Endothelial cell (in vitro differentiated cells): ENCODE measurements around the gene YWHAQ. TPM values are rescaled to one million over a fixed set of nuclear protein-coding genes. Genes with fewer than 3 reads are reported as not detected.
A peak's percentile ranks its signal among the peaks of the same experiment; 100 is the strongest.

Source experiments
- DNase-seq: peaks from one replicate; pipeline ENCODE4 v3.0.0; 2021; ENCODE audit warnings: low spot score
- H3K27ac Mint-ChIP-seq: one replicate; pipeline ENCODE4 v1.8.0; 2021; ENCODE audit warnings: mixed read lengths, inconsistent platforms; ENCODE audit not compliant: unreplicated experiment
- H3K27me3 Mint-ChIP-seq: one replicate; pipeline ENCODE4 v1.8.0; 2021; ENCODE audit warnings: mild to moderate bottlenecking, moderate library complexity, mixed read lengths, inconsistent platforms; ENCODE audit not compliant: unreplicated experiment
- H3K36me3 Mint-ChIP-seq: one replicate; pipeline ENCODE4 v1.8.0; 2021; ENCODE audit warnings: mild to moderate bottlenecking, low read depth, mixed read lengths, inconsistent platforms; ENCODE audit not compliant: unreplicated experiment
- H3K4me1 Mint-ChIP-seq: one replicate; pipeline ENCODE4 v1.8.0; 2021; ENCODE audit warnings: mild to moderate bottlenecking, mixed read lengths, inconsistent platforms; ENCODE audit not compliant: unreplicated experiment
- H3K4me3 Mint-ChIP-seq: one replicate; pipeline ENCODE4 v1.8.0; 2021; ENCODE audit warnings: mild to moderate bottlenecking, mixed read lengths, inconsistent platforms; ENCODE audit not compliant: unreplicated experiment
- H3K9me3 Mint-ChIP-seq: one replicate; pipeline ENCODE4 v1.8.0; 2021; ENCODE audit warnings: mixed read lengths, inconsistent platforms; ENCODE audit not compliant: unreplicated experiment
- total RNA-seq: library from RNA; stranded (reverse); fragmentation: NEBNext Ultra II Directional; extraction: Animal tissue kit (Norgen Biotek cat#: 25700); gene quantifications from one replicate; pipeline ENCODE4 v1.2.1, GENCODE V29; 2021; ENCODE audit not compliant: unreplicated experiment
- TF ChIP-seq, protein P1 (sequence below): fragments of 200-600 bp; sonication (generic); IDR thresholded peaks from one replicate; pipeline ENCODE4 v1.5.0; 2021; ENCODE audit warnings: antibody characterized with exemption; ENCODE audit not compliant: unreplicated experiment

YWHAQ gene
- total RNA-seq, 1 donor from 2014 or later = 268 TPM

DNA sequence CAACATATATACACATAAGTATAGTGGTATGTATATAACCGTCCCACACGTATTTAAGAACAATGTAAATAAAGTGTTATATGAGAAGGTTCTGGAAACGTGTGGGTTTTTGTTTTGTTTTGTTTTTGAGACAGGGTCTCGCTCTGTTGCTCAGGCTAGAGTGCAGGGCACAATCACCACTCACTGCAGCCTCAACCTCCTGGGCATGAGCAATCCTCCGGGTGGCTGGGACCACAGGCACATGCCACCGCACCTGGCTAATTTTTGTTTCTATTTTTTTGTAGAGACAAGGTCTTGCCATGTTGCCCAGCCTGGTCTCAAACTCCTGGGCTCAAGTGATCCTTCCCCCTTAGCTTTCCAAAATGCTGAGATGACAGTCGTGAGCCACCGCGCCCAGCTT, 81.4 kb downstream of the YWHAQ start:
- TF ChIP-seq, protein P1, sequence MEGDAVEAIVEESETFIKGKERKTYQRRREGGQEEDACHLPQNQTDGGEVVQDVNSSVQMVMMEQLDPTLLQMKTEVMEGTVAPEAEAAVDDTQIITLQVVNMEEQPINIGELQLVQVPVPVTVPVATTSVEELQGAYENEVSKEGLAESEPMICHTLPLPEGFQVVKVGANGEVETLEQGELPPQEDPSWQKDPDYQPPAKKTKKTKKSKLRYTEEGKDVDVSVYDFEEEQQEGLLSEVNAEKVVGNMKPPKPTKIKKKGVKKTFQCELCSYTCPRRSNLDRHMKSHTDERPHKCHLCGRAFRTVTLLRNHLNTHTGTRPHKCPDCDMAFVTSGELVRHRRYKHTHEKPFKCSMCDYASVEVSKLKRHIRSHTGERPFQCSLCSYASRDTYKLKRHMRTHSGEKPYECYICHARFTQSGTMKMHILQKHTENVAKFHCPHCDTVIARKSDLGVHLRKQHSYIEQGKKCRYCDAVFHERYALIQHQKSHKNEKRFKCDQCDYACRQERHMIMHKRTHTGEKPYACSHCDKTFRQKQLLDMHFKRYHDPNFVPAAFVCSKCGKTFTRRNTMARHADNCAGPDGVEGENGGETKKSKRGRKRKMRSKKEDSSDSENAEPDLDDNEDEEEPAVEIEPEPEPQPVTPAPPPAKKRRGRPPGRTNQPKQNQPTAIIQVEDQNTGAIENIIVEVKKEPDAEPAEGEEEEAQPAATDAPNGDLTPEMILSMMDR = no peak
- Mint-ChIP-seq H3K27ac (no peak overlapping the region), H3K27me3 (no peaks in the 10 kb centered on the region), H3K4me1 (peaks cover 13% of the 10 kb centered on the region), H3K9me3 (no peaks in the 10 kb centered on the region), H3K4me3 (no peak overlapping the region), H3K36me3 (no peaks in the 10 kb centered on the region)
- no peak for DNase-seq

DNA sequence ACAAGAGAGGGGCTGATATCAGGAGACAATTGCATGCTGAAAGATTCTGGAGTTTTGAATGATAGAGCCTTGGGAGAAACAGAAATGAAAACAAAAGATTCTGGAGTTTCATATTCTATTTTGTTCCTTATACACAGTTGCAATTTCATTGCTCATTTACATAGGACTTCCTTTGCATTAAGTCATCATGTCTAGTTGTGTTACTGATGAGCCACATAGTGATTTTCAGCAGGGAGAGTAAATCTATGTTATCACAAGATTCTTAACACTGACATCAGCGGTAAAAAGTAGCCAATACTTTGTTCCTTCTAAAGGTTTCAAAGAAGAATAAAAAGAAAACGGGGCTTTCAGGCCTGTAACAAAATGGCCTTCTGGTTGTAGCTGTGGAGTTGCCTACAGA, 82.3 kb downstream of the YWHAQ start:
- Mint-ChIP-seq H3K9me3 (no peaks in the 10 kb centered on the region), H3K36me3 (no peaks in the 10 kb centered on the region), H3K27ac (no peak overlapping the region), H3K27me3 (peaks cover 2% of the 10 kb centered on the region), H3K4me3 (no peak overlapping the region), H3K4me1 (peaks cover 10% of the 10 kb centered on the region)
- TF ChIP-seq, protein P1 = no peak
- no peak for DNase-seq

DNA sequence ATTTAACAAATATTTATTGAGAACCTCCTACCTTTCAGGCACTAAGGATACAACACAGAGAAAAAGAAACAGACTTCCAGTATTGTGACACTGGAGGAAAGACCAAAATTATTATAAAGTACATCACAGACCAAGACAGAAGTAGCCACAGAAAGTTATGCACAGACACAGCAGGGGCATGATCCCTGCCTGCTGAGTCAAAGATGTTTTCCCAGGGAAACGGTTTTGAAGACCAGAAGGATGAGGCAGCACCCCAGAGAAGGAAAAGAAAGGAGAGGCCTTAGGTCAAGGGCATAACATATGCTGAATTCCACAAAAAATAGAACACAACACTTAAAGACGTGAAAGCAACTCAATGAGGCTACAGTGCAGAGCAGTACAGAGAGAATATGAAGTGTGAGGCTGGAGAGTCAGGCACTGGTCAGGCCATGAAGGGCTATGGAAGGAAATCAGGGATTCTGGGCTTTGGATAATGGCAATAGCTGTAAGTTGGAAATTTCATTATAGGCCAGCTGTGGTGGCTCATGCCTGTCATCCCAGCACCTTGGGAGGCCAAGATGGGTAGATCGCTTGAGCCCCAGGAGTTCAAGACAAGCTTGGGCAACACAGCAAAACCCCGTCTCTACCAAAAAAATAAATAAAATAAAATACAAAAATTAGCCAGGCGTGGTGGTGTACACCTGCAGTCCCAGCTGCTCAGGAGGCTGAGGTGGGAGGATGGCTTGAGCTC, 83.4 kb downstream of the YWHAQ start:
- H3K4me3 Mint-ChIP-seq = no peak overlapping the region
- no peaks in the 10 kb centered on the region for H3K36me3 Mint-ChIP-seq
- TF ChIP-seq, protein P1 = no peak
- H3K27me3 Mint-ChIP-seq = peaks cover 2% of the 10 kb centered on the region
- no peak for DNase-seq
- H3K9me3 Mint-ChIP-seq = no peaks in the 10 kb centered on the region
- peak overlapping the region; percentile 9 for H3K27ac Mint-ChIP-seq
- H3K4me1 Mint-ChIP-seq = peaks cover 8% of the 10 kb centered on the region

DNA sequence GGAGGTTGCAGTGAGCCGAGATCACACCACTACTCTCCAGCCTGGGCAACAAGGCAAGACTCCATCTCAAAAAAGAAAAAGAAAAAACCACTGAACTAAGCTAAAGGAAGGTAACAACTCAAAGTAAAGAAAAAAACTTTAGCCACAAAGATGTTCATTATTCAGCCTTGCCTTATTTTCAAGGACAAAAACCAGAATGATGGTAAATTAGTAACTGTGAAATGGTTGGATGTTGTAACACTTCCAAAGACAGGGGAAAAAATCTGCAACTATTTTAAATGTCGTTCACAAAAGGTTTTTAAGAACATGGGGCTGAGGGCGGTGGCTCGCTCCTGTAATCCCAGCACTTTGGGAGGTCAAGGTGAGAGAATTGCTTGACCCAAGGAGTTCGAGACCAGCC, 85.3 kb downstream of the YWHAQ start:
- no peak for DNase-seq
- Mint-ChIP-seq H3K27ac (no peak overlapping the region), H3K4me3 (no peak overlapping the region)

DNA sequence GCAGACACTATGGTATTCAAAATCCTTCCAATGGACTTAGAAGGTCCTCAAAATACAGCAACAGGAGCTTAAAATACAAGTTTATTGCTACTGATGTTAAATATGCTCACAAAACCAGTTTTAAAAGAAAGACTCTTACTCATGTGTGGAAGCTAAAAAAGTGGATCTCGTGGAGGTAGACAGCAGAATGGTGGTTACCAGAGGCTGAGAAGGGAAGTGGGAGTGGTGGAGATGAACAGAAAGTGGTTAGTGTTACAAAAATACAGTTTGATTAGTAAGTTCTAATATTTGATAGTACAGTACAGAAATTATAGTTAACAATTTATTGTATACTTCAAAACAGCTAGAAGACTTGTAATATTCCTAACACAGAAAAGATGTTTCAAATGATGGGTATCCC, 87.2 kb downstream of the YWHAQ start:
- Mint-ChIP-seq H3K27ac (no peak overlapping the region), H3K36me3 (no peaks in the 10 kb centered on the region), H3K27me3 (peaks cover 2% of the 10 kb centered on the region), H3K9me3 (no peaks in the 10 kb centered on the region), H3K4me1 (peaks cover 5% of the 10 kb centered on the region), H3K4me3 (no peak overlapping the region)
- no peak for DNase-seq
- TF ChIP-seq, protein P1 = no peak

More for the DNA sequence above, 85.3 kb downstream of the YWHAQ start:
- Mint-ChIP-seq H3K27me3 (peaks cover 2% of the 10 kb centered on the region), H3K9me3 (no peaks in the 10 kb centered on the region), H3K4me1 (peaks cover 5% of the 10 kb centered on the region), H3K36me3 (no peaks in the 10 kb centered on the region)
- TF ChIP-seq, protein P1 = no peak
